Purkinje cell (primary cell): Measurements from ENCODE around the gene GPR42. TPM values are rescaled to one million over a fixed set of nuclear protein-coding genes. Genes with fewer than 3 reads are reported as not detected.

Experiments
- polyA plus RNA-seq: library from polyadenylated mRNA; unstranded; fragments of >200 nt; fragmentation: Nextera tagmentation; gene quantifications from 2 replicates; pipeline ENCODE4 v1.2.1, GENCODE V29; 2014

GPR42 gene
- not detected in 2 replicates for polyA plus RNA-seq

GRCh38 chr19:35370722-35371121 is at the start of gene GPR42:
GPR42 (plus strand) TSS chr19:35371068; CDS start chr19:35371360, 292 bp downstream.

GRCh38 chr19:35328851-35329285 is 42.0 kb upstream of the GPR42 start, which contains the start of gene CD22:
CD22 (plus strand) TSS chr19:35329187; CDS start chr19:35332041, 2,854 bp downstream.

GRCh38 chr19:35347171-35347929 is 23.5 kb upstream of the GPR42 start, which contains the start of gene FFAR1:
FFAR1 (plus strand) TSS chr19:35347902; CDS start chr19:35351552, 3,650 bp downstream.

GRCh38 chr19:35357867-35358573 is 12.8 kb upstream of the GPR42 start, which contains the start of gene FFAR3:
FFAR3 (plus strand) TSS chr19:35358460; CDS start chr19:35358891, 431 bp downstream.

Other genes with a start within 250 kb of the GPR42 start
- gene LGI4, start 236.0 kb upstream of the GPR42 start, polyA plus RNA-seq: 2.8 and 6.4 TPM in 2 replicates
- gene FXYD1, start 232.2 kb upstream of the GPR42 start, polyA plus RNA-seq: 6.4 and 8.3 TPM in 2 replicates
- 62.3 and 64.4 TPM in 2 replicates for gene FXYD7, start 227.8 kb upstream of the GPR42 start, polyA plus RNA-seq
- gene FXYD5, start 216.3 kb upstream of the GPR42 start, polyA plus RNA-seq: 7.1 TPM in 1 of 2 replicates, not detected in the other
- not detected in 2 replicates for gene FAM187B, start 142.3 kb upstream of the GPR42 start, polyA plus RNA-seq
- not detected in 2 replicates for gene LSR, start 122.1 kb upstream of the GPR42 start, polyA plus RNA-seq
- gene USF2, start 102.1 kb upstream of the GPR42 start, polyA plus RNA-seq: 2.9 and 3.9 TPM in 2 replicates
- gene HAMP, start 88.5 kb upstream of the GPR42 start, polyA plus RNA-seq: 0.79 TPM in 1 of 2 replicates, not detected in the other
- gene MAG, start 78.9 kb upstream of the GPR42 start, polyA plus RNA-seq: 0.22 TPM in 1 of 2 replicates, not detected in the other
- gene CD22, start 41.9 kb upstream of the GPR42 start, polyA plus RNA-seq: 0.28 TPM in 1 of 2 replicates, not detected in the other
- gene FFAR1, start 23.2 kb upstream of the GPR42 start, polyA plus RNA-seq: not detected in 2 replicates
- gene FFAR3, start 12.6 kb upstream of the GPR42 start, polyA plus RNA-seq: not detected in 2 replicates
- gene FFAR2, start 77.2 kb downstream of the GPR42 start, polyA plus RNA-seq: not detected in 2 replicates
- gene KRTDAP, start 119.4 kb downstream of the GPR42 start, polyA plus RNA-seq: 0.58 and 1.7 TPM in 2 replicates
- gene DMKN, start 142.6 kb downstream of the GPR42 start, polyA plus RNA-seq: 6.0 and 7.7 TPM in 2 replicates
- not detected in 2 replicates for gene SBSN, start 157.2 kb downstream of the GPR42 start, polyA plus RNA-seq
- not detected in 2 replicates for gene GAPDHS, start 162.4 kb downstream of the GPR42 start, polyA plus RNA-seq
- 95.0 and 102 TPM in 2 replicates for gene TMEM147, start 174.6 kb downstream of the GPR42 start, polyA plus RNA-seq
- not detected in 2 replicates for gene ATP4A, start 192.6 kb downstream of the GPR42 start, polyA plus RNA-seq
- gene PMIS2, start 215.1 kb downstream of the GPR42 start, polyA plus RNA-seq: not detected in 2 replicates
- 0.60 and 0.84 TPM in 2 replicates for gene HAUS5, start 241.7 kb downstream of the GPR42 start, polyA plus RNA-seq